ENCODE measurements around the gene CCL27. TPM values are rescaled to one million over a fixed set of nuclear protein-coding genes. Genes with fewer than 3 reads are reported as not detected.

Gene CCL27
- total RNA-seq, 2 experiments from 2014 or later = 0.69 TPM; not detected in 1

GRCh38 chr9:34690983-34691935 is 28.8 kb upstream of the CCL27 start, which contains the start of gene CCL19:
CCL19 (minus strand) TSS chr9:34691276; CDS start chr9:34691139, 137 bp downstream.
- CTCF ChIA-PET = interaction anchor here (0.7 to 1.2 kb wide), 2 partner anchors 11 to 144 kb away, joined by 3 to 5 read pairs; no protein-coding TSS in a partner anchor
- H3K27ac Mint-ChIP-seq = no peak within 1 kb of the TSS
- H3K4me3 Mint-ChIP-seq = no peak within 1 kb of the TSS
- H3K36me3 Mint-ChIP-seq (ENCODE audit: low read depth) = no peaks in the 10 kb centered on the region
- no peaks in the 10 kb centered on the region for H3K4me1 Mint-ChIP-seq (ENCODE audit: low read depth)
- no peak for DNase-seq
- no peaks in the 10 kb centered on the region for H3K27me3 Mint-ChIP-seq (ENCODE audit: low read depth)
- intact Hi-C loops (cut with micrococcal nuclease) = no loop called here
- H3K9me3 Mint-ChIP-seq = no peaks in the 10 kb centered on the region

- Mint-ChIP-seq H3K9me3 (no peaks in the 10 kb centered on the region), H3K36me3 (ENCODE audit: low read depth) (no peaks in the 10 kb centered on the region), H3K4me3 (no peak overlapping the region), H3K4me1 (ENCODE audit: low read depth) (peaks cover 2% of the 10 kb centered on the region), H3K27ac (no peak overlapping the region), H3K27me3 (ENCODE audit: low read depth) (no peaks in the 10 kb centered on the region)
- CTCF ChIA-PET = interaction anchor here (0.6 to 1.1 kb wide), 3 partner anchors 13 to 922 kb away, joined by 3 to 5 read pairs (median 5); no protein-coding TSS in a partner anchor
- DNase-seq = no peak
- intact Hi-C loops (cut with micrococcal nuclease) = no loop called here
Measured at GRCh38 chr9:34689512-34689911, 27.1 kb upstream of the CCL27 start.

- Mint-ChIP-seq H3K4me3 (no peak overlapping the region), H3K9me3 (no peaks in the 10 kb centered on the region), H3K27me3 (ENCODE audit: low read depth) (no peaks in the 10 kb centered on the region), H3K27ac (no peak overlapping the region), H3K4me1 (ENCODE audit: low read depth) (peaks cover 6% of the 10 kb centered on the region), H3K36me3 (ENCODE audit: low read depth) (no peaks in the 10 kb centered on the region)
- intact Hi-C loops (cut with micrococcal nuclease) = no loop called here
- no peak for DNase-seq
- CTCF ChIA-PET = interaction anchor here (0.6 to 1.1 kb wide), 2 partner anchors 13 to 922 kb away, joined by 3 to 5 read pairs; no protein-coding TSS in a partner anchor
Measured at GRCh38 chr9:34689116-34689470, 26.6 kb upstream of the CCL27 start.

- Mint-ChIP-seq H3K4me3 (no peak overlapping the region), H3K4me1 (ENCODE audit: low read depth) (peaks cover 9% of the 10 kb centered on the region), H3K9me3 (no peaks in the 10 kb centered on the region), H3K27ac (no peak overlapping the region), H3K27me3 (ENCODE audit: low read depth) (no peaks in the 10 kb centered on the region), H3K36me3 (ENCODE audit: low read depth) (no peaks in the 10 kb centered on the region)
- no peak for DNase-seq
- intact Hi-C loops (cut with micrococcal nuclease) = no loop called here
- CTCF ChIA-PET = interaction anchor here (0.6 to 1.1 kb wide), 2 partner anchors 14 to 923 kb away, joined by 3 to 5 read pairs; no protein-coding TSS in a partner anchor
Measured at GRCh38 chr9:34688329-34689115, 26.1 kb upstream of the CCL27 start.

GRCh38 chr9:34687276-34688030 is 25.0 kb upstream of the CCL27 start:
- Mint-ChIP-seq H3K27ac (no peak overlapping the region), H3K27me3 (ENCODE audit: low read depth) (no peaks in the 10 kb centered on the region), H3K4me3 (no peak overlapping the region), H3K4me1 (ENCODE audit: low read depth) (peaks cover 9% of the 10 kb centered on the region), H3K9me3 (no peaks in the 10 kb centered on the region), H3K36me3 (ENCODE audit: low read depth) (no peaks in the 10 kb centered on the region)
- DNase-seq = no peak
- intact Hi-C loops (cut with micrococcal nuclease) = no loop called here
- CTCF ChIA-PET = interaction anchor here (0.6 to 2.1 kb wide), 2 partner anchors 12 to 385 kb away, joined by 4 to 17 read pairs; no protein-coding TSS in a partner anchor

- CTCF ChIA-PET = interaction anchor here (0.6 to 2.1 kb wide), 3 partner anchors 13 to 384 kb away, joined by 4 to 17 read pairs (median 7); no protein-coding TSS in a partner anchor
- no peak for DNase-seq
- Mint-ChIP-seq H3K27ac (no peak overlapping the region), H3K27me3 (ENCODE audit: low read depth) (no peaks in the 10 kb centered on the region), H3K36me3 (ENCODE audit: low read depth) (no peaks in the 10 kb centered on the region), H3K9me3 (no peaks in the 10 kb centered on the region), H3K4me3 (no peak overlapping the region), H3K4me1 (ENCODE audit: low read depth) (peaks cover 9% of the 10 kb centered on the region)
- intact Hi-C loops (cut with micrococcal nuclease) = no loop called here
Measured at GRCh38 chr9:34686732-34687131, 24.3 kb upstream of the CCL27 start.

- no peaks in the 10 kb centered on the region for H3K27me3 Mint-ChIP-seq (ENCODE audit: low read depth)
- CTCF ChIA-PET = interaction anchor here (0.5 to 2.1 kb wide), 3 partner anchors 14 to 1467 kb away, joined by 3 to 17 read pairs (median 7); no protein-coding TSS in a partner anchor
- no peaks in the 10 kb centered on the region for H3K9me3 Mint-ChIP-seq
- no peak for DNase-seq
- no peak overlapping the region for H3K4me3 Mint-ChIP-seq
- no peaks in the 10 kb centered on the region for H3K36me3 Mint-ChIP-seq (ENCODE audit: low read depth)
- intact Hi-C loops (cut with micrococcal nuclease) = no loop called here
- peaks cover 9% of the 10 kb centered on the region for H3K4me1 Mint-ChIP-seq (ENCODE audit: low read depth)
- H3K27ac Mint-ChIP-seq = no peak overlapping the region
Measured at GRCh38 chr9:34686231-34686630, 23.8 kb upstream of the CCL27 start.

- H3K27ac Mint-ChIP-seq = no peak overlapping the region
- CTCF ChIA-PET = interaction anchor here (0.5 to 2.1 kb wide), 3 partner anchors 14 to 1466 kb away, joined by 3 to 17 read pairs (median 7); no protein-coding TSS in a partner anchor
- no peaks in the 10 kb centered on the region for H3K27me3 Mint-ChIP-seq (ENCODE audit: low read depth)
- no peaks in the 10 kb centered on the region for H3K36me3 Mint-ChIP-seq (ENCODE audit: low read depth)
- intact Hi-C loops (cut with micrococcal nuclease) = no loop called here
- no peak overlapping the region for H3K4me3 Mint-ChIP-seq
- peaks cover 9% of the 10 kb centered on the region for H3K4me1 Mint-ChIP-seq (ENCODE audit: low read depth)
- DNase-seq = no peak
- H3K9me3 Mint-ChIP-seq = no peaks in the 10 kb centered on the region
Measured at GRCh38 chr9:34685591-34685990, 23.1 kb upstream of the CCL27 start.

- H3K27ac Mint-ChIP-seq = no peak overlapping the region
- no peaks in the 10 kb centered on the region for H3K9me3 Mint-ChIP-seq
- intact Hi-C loops (cut with micrococcal nuclease) = loop anchor here (1.0 kb wide), 2 partner anchors 21 to 39 kb away; partner anchors contain the start of gene GALT
- DNase-seq = no peak
- peaks cover 9% of the 10 kb centered on the region for H3K4me1 Mint-ChIP-seq (ENCODE audit: low read depth)
- no peaks in the 10 kb centered on the region for H3K36me3 Mint-ChIP-seq (ENCODE audit: low read depth)
- H3K27me3 Mint-ChIP-seq (ENCODE audit: low read depth) = no peaks in the 10 kb centered on the region
- CTCF ChIA-PET = interaction anchor here (1.8 kb wide), 1 partner anchor 18 kb away, joined by 7 read pairs; no protein-coding TSS in a partner anchor
- no peak overlapping the region for H3K4me3 Mint-ChIP-seq
Measured at GRCh38 chr9:34684816-34685215, 22.4 kb upstream of the CCL27 start.

GRCh38 chr9:34684145-34684544 is 21.7 kb upstream of the CCL27 start:
- H3K36me3 Mint-ChIP-seq (ENCODE audit: low read depth) = no peaks in the 10 kb centered on the region
- H3K4me3 Mint-ChIP-seq = no peak overlapping the region
- H3K9me3 Mint-ChIP-seq = no peaks in the 10 kb centered on the region
- peak; percentile 75 for DNase-seq
- intact Hi-C loops (cut with micrococcal nuclease) = loop anchor here (1.0 kb wide), 2 partner anchors 20 to 38 kb away; partner anchors contain the start of gene GALT
- peaks cover 9% of the 10 kb centered on the region for H3K4me1 Mint-ChIP-seq (ENCODE audit: low read depth)
- no peaks in the 10 kb centered on the region for H3K27me3 Mint-ChIP-seq (ENCODE audit: low read depth)
- CTCF ChIA-PET = interaction anchor here (0.6 to 1.2 kb wide), 3 partner anchors 9 to 18 kb away, joined by 3 to 7 read pairs (median 6); no protein-coding TSS in a partner anchor
- no peak overlapping the region for H3K27ac Mint-ChIP-seq

- H3K9me3 Mint-ChIP-seq = no peaks in the 10 kb centered on the region
- CTCF ChIA-PET = interaction anchor here (0.6 to 5.7 kb wide), 7 partner anchors 8 to 53 kb away, joined by 3 to 65 read pairs (median 3); partner anchors contain the start of gene CCL21
Measured at GRCh38 chr9:34675869-34676268, 13.4 kb upstream of the CCL27 start.

More at GRCh38 chr9:34675869-34676268, 13.4 kb upstream of the CCL27 start:
- DNase-seq = no peak
- Mint-ChIP-seq H3K4me1 (ENCODE audit: low read depth) (no peaks in the 10 kb centered on the region), H3K4me3 (no peak overlapping the region), H3K36me3 (ENCODE audit: low read depth) (no peaks in the 10 kb centered on the region), H3K27ac (no peak overlapping the region), H3K27me3 (ENCODE audit: low read depth) (no peaks in the 10 kb centered on the region)
- intact Hi-C loops (cut with micrococcal nuclease) = loop anchor here (1.0 kb wide), 1 partner anchor 26 kb away; no protein-coding TSS in a partner anchor
